GM12891 (cell line): ENCODE data around the gene RFXAP.

Experiments
- PAX5 ChIP-seq: IDR thresholded peaks from 2 replicates; pipeline ENCODE4 v1.6.1; 2011; ENCODE audit warnings: low read length, moderate library complexity, mild to moderate bottlenecking; ENCODE audit not compliant: insufficient read depth, severe bottlenecking
- POLR2A ChIP-seq: IDR thresholded peaks from 2 replicates; pipeline ENCODE4 v1.6.1; 2011; ENCODE audit warnings: low read depth, low read length, control low read depth
- POLR2AphosphoS5 ChIP-seq: IDR thresholded peaks from 2 replicates; pipeline ENCODE4 v1.6.1; 2011; ENCODE audit warnings: low read depth, low read length, control low read depth
- POU2F2 ChIP-seq: IDR thresholded peaks from 2 replicates; pipeline ENCODE4 v1.6.1; 2011; ENCODE audit warnings: low read depth, mild to moderate bottlenecking, control low read depth, low read length, moderate library complexity
- SPI1 ChIP-seq: IDR thresholded peaks from 2 replicates; pipeline ENCODE4 v1.6.1; 2011; ENCODE audit warnings: low read depth, low read length, control low read depth
- TAF1 ChIP-seq: IDR thresholded peaks from 2 replicates; pipeline ENCODE4 v1.6.1; 2011; ENCODE audit warnings: low read depth, low read length, control low read depth

GRCh38 chr13:36772853-36773252 is 46.2 kb upstream of the RFXAP start:
- TF ChIP-seq TAF1 (no peak), POLR2A (no peak), POLR2AphosphoS5 (no peak), SPI1 (no peak), PAX5 (no peak), POU2F2 (no peak)
